NCI-H187 treated with DMSO at 0.1 percent for 48 hours (cell line): ENCODE measurements around the gene NUDT1.

Experiments used
- DNase-seq: peaks from one replicate; lab custom pipeline; 2025; lab: John Stamatoyannopoulos, UW

NUDT1 gene

DNA sequence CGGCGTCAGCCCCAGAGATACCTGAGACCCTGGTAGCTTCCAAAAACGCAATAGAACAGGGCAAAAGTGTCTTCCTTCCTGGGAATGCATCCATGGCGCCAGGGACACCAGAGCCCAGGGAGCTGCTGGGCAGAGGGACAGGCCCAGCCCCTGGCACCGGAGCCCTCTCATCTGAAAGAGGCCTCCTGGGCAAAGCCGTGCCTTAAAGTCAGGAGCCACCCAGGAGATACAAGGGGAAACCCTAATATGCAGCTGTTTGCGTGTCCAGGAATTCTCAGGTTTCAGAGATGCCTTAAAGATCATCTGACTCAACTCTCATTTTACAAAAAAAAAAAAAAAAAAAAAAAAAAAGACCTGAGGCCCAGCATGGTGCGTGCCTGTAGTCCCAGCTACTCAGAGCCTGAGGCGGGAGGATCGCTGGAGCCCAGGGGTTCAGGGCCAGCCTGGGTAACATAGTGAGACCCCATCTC, 28.0 kb downstream of the NUDT1 start:
- no peak for DNase-seq

DNA sequence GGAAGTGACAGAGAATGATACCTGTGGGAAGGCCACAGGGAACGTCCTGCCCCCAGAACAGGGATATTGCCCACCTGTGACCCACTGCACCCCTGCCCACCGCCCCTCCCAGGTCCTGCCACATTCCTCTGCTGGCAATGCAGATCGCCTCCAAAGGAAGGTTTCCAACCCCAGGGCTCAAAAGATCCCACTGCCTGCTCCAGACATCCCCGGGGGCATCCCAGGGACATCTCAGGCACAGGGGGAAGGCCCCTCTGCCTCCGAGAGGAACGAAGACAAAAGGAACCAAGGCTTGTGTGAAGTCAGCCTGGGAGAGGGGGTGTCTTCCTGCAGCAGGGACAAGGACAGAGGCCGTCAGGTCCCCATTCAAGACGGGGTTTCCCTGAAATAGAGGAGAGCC, 28.5 kb downstream of the NUDT1 start:
- DNase-seq, result no peak

DNA sequence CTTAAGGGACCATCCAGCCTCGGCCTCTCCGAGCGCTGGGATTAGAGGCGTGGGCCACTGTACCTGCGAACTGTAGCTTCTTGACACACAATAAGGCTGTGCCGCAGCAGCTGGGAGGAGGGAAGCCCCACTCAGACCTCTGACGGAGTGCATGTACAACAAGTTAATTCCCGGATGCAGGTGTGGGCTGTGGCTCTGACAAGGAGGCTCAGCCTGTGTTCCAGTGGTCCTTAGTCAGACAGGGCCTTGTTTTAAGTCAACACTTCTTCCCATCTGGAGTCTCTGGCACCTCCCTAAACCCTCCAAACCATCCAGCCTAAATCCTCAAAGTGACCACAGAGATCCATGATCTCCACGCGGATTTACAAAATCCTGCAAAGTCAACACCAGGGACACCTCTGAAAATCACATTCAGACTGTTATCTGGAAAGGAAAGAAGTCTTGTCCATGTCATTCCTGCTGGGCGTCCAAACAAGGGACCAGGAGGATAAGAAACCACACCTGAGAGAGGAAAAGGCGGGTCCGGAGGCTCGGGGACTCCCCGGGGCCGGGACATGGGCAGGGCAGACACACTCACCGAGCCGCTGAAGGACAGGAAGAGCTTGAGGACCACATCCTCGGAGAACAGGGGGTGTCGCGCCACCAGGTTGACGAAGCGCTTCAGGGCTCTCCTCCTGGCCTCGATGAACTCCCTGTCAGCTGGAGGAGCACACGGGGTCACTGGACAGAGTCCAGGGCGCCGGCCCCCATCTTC, 29.4 kb downstream of the NUDT1 start:
- DNase-seq, result no peak

DNA sequence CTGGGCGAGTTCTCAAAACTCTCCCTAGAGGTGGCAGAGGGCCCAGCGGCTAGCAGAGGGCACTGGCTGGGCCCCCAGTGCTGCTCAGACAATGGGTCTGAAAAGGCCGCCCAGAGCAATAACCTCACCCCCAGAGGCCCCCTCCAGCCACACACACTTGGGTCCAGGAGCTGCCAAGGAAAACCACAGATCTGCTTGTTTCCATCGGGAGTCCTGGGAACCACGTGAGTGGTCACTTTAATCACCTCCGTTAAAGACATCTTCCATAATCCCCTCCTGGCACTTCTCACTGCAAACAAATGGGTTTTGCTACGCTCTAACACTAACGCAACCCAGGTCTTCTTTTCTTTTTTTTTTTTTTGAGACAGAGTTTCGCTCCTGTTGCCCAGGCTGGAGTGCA, 30.0 kb downstream of the NUDT1 start:
- no peak for DNase-seq

DNA sequence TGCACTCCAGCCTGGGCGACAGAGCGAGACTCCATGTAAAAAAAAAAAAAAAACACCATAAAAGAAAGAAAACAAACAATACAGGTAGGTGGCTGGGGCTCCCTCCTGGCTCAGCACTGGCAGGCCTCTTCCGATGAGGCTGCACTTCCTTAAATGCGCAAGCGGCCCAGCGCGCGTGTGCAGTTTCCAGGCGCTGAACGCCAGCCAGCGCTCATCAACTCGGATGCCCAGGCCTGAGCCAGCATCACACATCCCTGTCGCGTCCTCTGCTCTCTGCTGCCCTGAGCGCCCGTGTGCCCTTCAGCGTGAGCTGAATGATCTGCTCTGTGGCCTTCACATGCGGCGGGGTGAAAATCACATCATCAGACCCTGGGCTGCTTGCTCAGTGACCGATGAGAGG, 31.8 kb downstream of the NUDT1 start:
- DNase-seq, result no peak

DNA sequence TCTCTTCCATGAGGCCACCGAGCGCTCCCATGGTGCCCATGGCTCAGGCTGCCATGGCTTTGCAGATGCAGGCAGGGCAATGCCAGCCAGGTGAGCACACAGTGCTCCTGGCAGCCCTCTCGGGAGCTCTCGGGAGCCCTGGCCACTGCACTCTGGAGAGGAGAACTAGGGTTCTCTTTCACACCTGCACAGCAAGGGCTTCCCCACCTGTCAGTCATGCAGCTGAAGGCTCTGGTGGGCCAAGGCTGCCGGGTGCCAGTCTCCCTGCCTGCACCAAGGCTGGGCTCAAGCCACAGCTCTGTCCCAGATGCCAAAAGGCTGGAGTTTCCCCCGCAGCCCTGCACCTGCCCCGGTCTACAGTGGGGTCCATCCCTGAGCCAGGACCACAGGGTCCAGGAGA, 32.6 kb downstream of the NUDT1 start:
- no peak for DNase-seq

DNA sequence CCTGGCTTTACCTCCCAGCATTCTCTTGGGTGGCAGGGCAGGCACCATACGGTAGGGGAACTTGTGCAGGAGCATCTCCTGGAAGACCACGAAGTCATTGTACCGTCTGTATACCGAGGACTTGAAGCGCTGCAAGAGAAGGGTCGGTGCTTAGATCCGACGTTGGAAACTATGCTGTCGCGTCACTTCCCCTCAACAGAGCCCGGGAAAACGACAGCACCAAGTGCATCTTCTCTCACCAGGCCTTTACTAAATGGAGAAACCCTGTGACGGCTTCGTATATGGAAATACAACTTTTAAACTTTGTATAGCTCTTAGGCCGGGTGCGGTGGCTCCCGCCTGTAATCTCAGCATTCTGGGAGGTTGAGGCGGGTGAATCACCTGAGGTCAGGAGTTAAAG, 33.1 kb downstream of the NUDT1 start:
- no peak for DNase-seq

DNA sequence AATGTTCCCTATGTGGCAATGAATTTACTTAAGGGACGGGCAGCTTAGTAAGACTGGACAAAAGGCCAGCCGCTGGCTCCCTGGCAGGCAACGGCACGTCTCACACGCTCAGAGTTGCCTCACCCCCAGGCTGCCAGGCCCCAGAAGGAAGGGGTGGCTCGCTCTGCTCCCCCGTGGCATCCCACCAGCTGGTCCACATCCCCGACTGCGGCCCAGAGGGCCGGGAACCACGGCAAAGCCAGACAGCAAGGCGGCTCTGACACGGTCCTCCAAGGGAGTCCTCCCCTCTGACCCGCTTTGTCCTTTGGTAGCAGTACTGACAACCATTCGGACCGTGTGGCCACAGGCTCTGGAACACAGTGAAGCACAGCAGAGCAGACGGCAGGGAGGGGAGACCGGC, 34.1 kb downstream of the NUDT1 start:
- DNase-seq, result no peak

DNA sequence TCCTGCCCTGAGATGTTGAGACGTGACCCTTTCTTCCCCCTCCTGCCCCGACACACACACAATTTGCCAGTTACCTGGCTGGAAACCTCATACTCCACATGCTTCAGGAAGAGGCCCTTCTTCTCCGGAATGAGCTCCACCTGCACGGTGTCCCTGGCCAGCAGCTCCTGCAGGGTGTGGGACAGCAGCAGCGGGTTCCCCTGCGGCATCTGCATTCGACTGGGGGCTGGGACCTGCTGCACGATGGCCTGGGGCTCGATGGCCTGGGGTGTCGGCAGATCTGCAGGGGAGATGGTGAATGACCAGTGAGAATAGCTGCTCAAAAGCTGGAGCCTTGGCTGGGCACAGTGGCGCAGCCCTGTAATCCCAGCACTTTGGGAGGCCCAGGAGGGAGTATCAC, 36.0 kb downstream of the NUDT1 start:
- DNase-seq, result no peak

DNA sequence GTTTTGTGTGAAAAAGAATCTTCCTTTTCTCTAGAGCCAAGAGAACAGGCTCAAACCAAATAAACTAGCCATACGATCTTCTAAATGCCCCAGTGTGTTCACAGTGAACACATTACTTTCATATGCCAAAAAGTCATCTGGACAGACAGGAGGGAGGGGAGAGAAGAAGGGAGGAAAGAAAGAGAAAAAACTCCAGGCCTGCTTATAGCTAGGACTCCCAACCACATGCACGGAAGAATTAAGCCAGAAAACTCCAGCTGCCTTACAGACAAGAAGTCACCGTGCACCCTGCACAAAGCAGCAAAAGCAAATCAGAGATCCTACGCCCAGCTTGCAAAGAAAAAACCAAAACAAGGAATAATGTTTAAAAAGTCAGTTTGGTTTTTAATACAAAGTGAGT, 37.9 kb downstream of the NUDT1 start:
- DNase-seq, result no peak

DNA sequence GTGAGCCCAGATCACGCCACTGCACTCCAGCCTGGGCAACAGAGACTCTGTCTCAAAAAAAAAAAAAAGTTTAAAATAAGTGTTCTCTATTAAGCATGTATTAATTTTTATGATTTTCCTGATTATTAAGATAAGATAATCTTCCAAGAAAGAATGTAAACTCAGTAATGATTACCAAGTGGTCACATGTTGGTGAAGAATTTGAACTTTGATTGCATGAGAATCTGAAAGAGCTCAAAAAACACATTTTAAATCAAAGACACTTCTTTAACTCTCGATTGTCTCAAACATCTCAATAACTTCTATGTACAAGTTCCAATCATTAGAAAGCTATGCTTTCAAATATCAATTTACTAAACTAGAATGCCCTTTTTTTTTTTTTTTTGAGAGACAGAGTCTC, 38.4 kb downstream of the NUDT1 start:
- DNase-seq, result no peak

DNA sequence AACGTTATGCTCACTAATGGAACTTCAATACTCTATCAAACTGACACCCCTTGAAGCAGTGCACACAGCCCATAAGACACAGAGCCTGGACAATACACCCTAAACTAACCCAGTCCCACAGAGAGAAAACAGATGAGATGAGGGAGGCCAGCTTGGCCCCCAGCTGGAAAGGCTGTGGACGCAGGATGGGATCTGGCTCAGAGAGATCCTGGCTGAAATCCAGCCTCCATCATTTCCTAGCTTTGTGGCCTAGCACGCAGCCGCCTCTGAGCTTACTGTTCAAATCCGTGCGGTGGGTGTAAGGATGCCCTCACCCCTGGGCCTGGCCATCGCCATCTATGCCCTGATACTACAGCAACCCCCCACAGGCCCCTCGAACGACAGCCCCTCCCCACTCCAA, 39.5 kb downstream of the NUDT1 start:
- no peak for DNase-seq

DNA sequence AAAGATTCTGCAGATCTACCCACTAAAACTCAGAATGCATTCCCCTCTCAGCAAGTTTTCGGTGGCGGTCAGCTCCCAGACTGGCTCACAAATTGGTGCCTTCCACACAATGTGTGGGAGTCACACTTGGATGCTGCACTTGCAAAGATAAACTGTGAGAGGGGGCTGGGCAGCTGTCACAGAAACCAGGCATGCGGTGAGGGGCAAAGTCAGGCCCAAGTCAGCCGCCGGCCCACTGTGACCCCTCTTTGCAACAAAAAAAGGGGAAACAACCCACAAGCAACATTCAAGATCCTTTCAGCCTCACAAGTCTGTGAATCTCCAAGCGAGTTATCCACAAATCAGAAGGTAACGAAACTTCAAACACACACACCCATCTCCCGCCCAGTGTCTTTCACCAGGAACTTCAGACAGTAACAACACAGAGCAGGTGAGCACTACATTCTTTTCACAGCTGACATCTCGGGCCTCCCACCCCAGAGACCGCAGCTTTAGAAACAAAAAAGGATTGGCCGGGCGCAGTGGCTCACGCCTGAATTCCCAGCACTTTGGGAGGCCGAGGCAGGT, 40.2 kb downstream of the NUDT1 start:
- DNase-seq, result no peak

DNA sequence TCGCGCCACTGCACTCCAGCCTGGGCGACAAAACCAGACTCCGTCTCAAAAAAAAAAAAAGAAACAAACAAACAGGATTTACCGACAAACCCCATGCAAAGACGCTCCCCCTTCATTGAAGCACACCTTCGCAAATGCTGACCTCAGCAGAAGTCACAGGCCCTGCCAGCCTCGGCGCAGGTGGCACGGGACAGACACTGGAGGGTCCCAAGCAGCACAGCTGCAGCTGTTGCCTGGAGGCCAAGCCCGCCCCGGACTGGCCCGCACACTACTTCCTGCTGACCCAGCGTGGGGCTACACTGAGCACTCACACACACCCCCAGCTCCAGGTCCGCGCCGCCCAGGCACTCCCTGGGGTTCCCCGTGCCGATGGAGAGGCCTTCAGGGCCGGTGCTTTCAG, 41.0 kb downstream of the NUDT1 start:
- DNase-seq, result no peak

DNA sequence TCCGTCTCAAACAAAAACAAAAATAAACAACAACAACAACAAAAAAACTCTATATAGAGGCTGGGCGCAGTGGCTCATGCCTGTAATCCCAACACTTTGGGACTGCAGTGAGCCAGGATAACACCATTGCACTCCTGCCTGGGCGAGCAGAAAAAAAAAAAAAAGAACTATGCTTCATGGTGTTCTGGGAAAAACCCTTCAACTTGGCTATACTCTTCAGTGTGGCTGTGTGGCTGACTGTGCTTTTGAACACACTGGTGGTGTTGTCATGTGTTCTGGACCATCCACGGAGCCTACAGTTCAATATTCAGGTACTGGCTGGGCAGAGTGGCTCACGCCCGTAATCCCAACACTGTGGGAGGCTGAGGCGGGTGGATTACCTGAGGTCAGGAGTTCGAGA, 45.7 kb downstream of the NUDT1 start:
- DNase-seq, result no peak

DNA sequence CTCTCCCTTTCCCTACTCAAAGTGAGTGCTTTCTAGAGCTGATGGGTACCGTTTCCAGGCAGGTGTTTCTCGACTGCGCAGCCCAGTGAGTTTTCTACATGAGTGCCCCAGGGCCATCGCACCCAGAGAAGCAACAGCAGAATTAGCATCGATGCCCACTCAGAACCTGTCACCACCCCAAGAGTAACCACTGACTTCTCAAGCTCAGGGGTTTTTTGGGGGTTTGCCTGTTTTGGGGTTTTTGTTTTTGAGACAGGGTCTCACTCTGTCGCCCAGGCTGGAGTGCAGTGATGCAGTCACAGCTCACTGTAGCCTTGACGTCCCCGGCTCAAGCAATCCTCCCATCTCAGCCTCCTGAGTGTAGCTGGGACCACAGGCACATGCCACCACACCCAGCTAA, 46.5 kb downstream of the NUDT1 start:
- DNase-seq, result no peak

DNA sequence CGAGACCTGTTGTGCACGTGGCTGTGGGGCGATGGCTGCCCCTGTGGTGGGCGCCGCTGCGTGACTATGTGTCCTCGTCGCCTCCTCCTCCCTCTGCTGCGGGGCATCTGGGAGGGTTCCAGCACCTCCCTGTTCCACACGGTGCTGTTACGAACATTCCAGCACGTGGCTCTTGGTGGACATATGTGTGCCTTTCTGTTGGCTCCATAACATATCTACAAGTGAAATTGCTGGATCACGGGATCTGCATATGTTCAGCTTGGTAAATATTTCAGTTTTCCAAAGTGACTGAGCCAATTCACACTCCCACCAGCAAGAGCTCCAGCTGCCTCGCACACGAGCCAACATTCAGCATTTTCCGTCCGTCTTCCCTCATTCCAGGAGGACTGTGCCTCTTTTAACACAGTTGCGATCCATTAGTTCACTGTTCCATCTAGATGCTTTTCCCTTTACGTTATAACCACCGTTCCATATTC, 47.1 kb downstream of the NUDT1 start:
- DNase-seq, result no peak

DNA sequence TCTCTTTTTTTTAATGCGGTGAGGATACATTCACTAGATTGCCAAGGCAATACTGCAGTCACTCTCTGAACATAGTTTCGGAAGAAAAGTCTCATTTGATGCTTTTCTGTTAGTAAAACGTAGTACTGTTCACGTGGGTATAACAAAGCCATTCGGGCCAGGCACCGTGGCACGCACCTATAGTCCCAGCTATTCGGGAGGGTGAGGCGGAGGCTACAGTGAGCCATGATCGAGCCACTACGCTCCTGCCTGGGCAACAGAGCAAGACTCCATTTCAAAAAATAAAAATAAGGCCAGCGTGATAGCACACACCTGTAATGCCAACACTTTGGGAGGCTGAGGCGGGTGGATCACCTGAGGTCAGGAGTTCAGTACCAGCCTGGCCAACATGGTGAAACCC, 47.6 kb downstream of the NUDT1 start:
- DNase-seq, result no peak

DNA sequence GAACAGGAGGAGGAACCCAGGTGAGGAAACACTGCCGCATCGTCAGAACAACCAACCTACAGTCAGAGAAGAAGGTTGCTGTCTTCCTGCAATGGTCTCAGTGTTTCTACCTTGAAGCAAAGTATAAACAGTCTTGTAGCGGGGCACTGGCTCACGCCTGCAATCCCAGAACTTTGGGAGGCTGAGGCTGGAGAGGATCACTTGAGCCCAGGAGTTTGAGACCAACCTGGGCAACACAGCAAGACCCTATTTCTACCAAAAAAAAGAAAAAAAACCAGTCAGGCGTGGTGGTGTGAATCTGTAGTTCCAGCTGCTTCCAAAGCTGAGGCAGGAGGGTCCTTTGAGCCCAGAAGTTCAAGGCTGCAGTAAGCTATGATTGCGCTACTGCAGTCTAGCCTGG, 48.9 kb downstream of the NUDT1 start:
- DNase-seq, result no peak

DNA sequence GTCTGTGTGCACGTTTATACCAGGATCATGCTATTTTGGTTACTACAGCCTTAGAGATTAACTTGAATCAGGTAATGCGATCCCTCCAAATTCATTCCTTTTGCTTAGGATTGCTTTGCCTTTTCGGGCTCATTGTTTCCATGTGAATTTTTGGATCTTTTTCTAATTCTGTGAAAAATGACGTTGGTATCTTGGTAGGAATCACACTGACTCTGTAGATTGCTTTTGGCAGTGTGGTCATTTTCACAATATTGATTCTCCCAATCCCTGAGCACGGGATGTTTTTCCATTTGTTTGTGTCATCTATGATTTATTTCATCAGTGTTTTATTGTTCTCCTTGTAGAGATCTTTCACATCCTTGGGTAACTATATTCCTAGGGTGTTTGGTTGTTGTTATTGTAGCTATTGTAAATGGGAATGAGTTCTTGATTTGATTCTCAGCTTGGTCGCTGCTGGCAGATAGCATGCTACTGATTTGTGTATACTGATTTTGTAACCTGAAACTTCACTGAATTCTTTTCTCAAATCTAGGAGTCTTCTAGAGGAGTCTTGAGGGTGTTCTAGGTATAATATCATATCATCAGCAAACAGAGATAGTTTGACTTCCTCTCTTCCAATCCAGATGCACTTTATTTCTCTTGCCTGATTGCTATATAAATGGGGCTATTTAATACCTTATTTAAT, 54.1 kb downstream of the NUDT1 start:
- DNase-seq, result no peak

DNA sequence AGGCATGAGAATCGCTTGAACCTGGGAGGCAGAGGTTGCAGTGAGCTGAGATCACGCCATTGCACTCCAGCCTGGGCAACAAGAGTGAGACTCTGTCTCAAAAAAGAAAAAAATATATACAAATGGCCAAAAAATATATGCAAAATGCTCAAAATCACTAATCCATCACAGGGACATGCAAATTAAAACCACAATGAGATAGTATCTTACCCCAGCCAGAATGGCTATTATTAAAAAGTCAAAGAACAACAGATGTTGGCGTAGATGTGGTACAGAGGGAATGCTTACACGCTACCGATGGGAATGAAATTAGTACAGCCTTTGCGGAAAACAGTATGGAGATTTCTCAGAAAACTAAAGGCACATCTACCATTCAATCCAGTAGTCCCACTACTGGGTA, 54.8 kb downstream of the NUDT1 start:
- DNase-seq, result no peak

DNA sequence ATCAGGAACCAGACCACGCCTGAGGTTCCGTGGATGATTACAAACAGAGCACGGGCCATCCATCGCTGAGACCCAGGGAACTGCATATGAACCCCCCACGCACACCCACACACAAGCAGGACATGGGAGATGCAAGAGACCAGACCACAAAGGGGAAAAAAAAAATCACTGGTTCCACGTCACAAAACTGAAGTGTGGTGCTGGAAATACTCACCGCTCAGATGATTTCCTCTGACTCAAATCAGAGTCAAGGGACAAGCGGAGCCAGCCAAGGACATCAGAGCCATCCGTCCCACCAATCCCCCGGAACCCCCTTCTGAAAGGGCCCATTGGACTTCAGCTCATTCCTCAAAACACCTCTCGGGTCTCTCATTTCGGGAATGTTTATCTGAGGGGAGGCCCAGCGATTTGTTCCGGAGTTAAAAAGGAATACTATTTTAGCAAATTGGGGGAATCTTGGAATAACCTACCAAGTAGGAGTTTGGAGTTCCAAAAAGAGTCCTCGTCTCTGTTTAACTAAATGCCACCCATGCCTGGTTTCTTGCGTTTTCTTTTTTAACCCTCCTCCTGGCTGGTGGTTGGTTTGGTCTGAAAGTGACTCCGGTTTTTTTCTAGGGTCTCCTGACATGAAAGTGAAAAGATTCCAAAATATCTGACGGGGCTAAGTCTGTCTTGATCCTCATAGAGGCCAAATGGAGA, 57.3 kb downstream of the NUDT1 start:
- no peak for DNase-seq
